ENCODE data around the gene IPPK. TPM values are rescaled to one million over a fixed set of nuclear protein-coding genes. Genes with fewer than 3 reads are reported as not detected.

Gene IPPK
- total and polyA plus RNA-seq, 2 donors (not counting 1 experiment from before 2014, with no cell fraction given), result 11.1 to 16.4 TPM

DNA sequence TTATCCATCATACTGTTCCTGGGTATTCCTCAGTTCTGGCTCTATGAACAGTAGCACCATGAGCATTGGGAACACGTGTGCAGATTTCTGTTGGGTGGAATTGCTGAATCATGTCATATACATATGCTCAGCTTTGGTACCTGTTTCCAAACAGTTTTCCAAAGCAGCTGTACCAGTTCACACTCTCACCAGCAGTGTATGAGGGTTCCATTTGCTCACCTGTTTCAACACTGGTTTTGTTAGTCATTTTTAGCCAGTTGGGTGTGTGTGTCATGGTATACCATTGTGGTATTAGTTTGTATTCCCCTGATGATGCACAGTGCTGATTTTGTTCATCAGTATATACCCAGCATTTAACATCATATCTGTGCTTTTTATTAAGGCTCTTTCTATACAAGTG, 77.4 kb downstream of the IPPK start:
- H3K79me2 ChIP-seq (ENCODE audit: control insufficient read depth, insufficient read depth, low read length), result no peaks in the 10 kb centered on the region
- H3K4me1 ChIP-seq (ENCODE audit: control insufficient read depth, extremely low read depth, insufficient read depth, low read length), result no peaks in the 10 kb centered on the region
- DNase-seq (ENCODE audit: low read depth in 2 of 2), result no peak
- no peak overlapping the region for H2AFZ ChIP-seq (ENCODE audit: low read length)
- no peaks in the 10 kb centered on the region for H4K20me1 ChIP-seq (ENCODE audit: control insufficient read depth, extremely low read depth, insufficient read depth, low read length)
- H3K9me3 ChIP-seq (ENCODE audit: control insufficient read depth, insufficient read depth, low read depth, low read length), result no peaks in the 10 kb centered on the region
- no peaks in the 10 kb centered on the region for H3K27me3 ChIP-seq (ENCODE audit: control insufficient read depth, insufficient read depth, low read length)
- no peak for TF ChIP-seq EZH2 (IDR thresholded peaks at IDR 0.05; ENCODE audit: low read length, missing control alignments)
- TF ChIP-seq, protein P1, sequence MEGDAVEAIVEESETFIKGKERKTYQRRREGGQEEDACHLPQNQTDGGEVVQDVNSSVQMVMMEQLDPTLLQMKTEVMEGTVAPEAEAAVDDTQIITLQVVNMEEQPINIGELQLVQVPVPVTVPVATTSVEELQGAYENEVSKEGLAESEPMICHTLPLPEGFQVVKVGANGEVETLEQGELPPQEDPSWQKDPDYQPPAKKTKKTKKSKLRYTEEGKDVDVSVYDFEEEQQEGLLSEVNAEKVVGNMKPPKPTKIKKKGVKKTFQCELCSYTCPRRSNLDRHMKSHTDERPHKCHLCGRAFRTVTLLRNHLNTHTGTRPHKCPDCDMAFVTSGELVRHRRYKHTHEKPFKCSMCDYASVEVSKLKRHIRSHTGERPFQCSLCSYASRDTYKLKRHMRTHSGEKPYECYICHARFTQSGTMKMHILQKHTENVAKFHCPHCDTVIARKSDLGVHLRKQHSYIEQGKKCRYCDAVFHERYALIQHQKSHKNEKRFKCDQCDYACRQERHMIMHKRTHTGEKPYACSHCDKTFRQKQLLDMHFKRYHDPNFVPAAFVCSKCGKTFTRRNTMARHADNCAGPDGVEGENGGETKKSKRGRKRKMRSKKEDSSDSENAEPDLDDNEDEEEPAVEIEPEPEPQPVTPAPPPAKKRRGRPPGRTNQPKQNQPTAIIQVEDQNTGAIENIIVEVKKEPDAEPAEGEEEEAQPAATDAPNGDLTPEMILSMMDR (conservative IDR thresholded peaks at IDR 0.05 in 1 of 2, IDR thresholded peaks at IDR 0.05 in 1 of 2; ENCODE audit: low read depth in 1 of 2, low read length in 2 of 2), result no peak
- H3K36me3 ChIP-seq (ENCODE audit: control insufficient read depth, insufficient read depth, low read length), result no peaks in the 10 kb centered on the region
- H3K4me3 ChIP-seq (replicated peaks in 1 of 4; ENCODE audit: control extremely low read depth in 1 of 4, insufficient read depth in 1 of 4, low read depth in 3 of 4, low read length in 4 of 4), result no peak overlapping the region
- H3K27ac ChIP-seq (ENCODE audit: insufficient read depth, low read length), result no peak overlapping the region
- H3K4me2 ChIP-seq (ENCODE audit: extremely low read depth, insufficient read depth, low read length), result no peak overlapping the region
- H3K9ac ChIP-seq (ENCODE audit: insufficient read depth, low read length), result no peak overlapping the region

DNA sequence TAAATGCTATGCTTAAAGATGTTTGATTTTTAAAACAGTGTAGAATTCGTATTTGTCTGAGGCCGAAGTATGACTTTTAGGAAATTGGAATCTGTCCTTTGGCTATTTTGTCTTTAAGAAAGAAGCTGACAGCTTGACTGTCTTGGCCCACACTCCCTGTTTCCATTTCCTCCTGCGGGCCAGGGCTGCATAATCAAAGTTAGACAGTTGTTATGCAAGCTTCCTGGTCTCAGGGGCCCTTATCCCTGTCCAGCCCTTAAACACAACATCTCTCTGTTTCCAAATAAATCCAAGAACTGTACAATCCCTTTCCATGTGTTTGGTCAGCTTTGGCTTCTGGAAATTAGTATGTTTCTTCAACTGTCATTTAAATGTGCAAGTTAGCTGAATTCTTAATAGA, 79.6 kb downstream of the IPPK start:
- H4K20me1 ChIP-seq (ENCODE audit: control insufficient read depth, extremely low read depth, insufficient read depth, low read length), result no peaks in the 10 kb centered on the region
- H3K4me3 ChIP-seq (replicated peaks in 1 of 4; ENCODE audit: control extremely low read depth in 1 of 4, insufficient read depth in 1 of 4, low read depth in 3 of 4, low read length in 4 of 4), result no peak overlapping the region
- no peak overlapping the region for H3K9ac ChIP-seq (ENCODE audit: insufficient read depth, low read length)
- H3K27ac ChIP-seq (ENCODE audit: insufficient read depth, low read length), result no peak overlapping the region
- H2AFZ ChIP-seq (ENCODE audit: low read length), result no peak overlapping the region
- H3K4me2 ChIP-seq (ENCODE audit: extremely low read depth, insufficient read depth, low read length), result no peak overlapping the region
- DNase-seq (ENCODE audit: low read depth in 2 of 2), result peak; percentile 47 to 77
- no peaks in the 10 kb centered on the region for H3K36me3 ChIP-seq (ENCODE audit: control insufficient read depth, insufficient read depth, low read length)
- H3K27me3 ChIP-seq (ENCODE audit: control insufficient read depth, insufficient read depth, low read length), result no peaks in the 10 kb centered on the region
- H3K9me3 ChIP-seq (ENCODE audit: control insufficient read depth, insufficient read depth, low read depth, low read length), result no peaks in the 10 kb centered on the region
- TF ChIP-seq EZH2 (IDR thresholded peaks at IDR 0.05; ENCODE audit: low read length, missing control alignments), result no peak
- TF ChIP-seq, protein P1 (conservative IDR thresholded peaks at IDR 0.05 in 1 of 2, IDR thresholded peaks at IDR 0.05 in 1 of 2; ENCODE audit: low read depth in 1 of 2, low read length in 2 of 2), result no peak
- no peaks in the 10 kb centered on the region for H3K79me2 ChIP-seq (ENCODE audit: control insufficient read depth, insufficient read depth, low read length)
- H3K4me1 ChIP-seq (ENCODE audit: control insufficient read depth, extremely low read depth, insufficient read depth, low read length), result no peaks in the 10 kb centered on the region

DNA sequence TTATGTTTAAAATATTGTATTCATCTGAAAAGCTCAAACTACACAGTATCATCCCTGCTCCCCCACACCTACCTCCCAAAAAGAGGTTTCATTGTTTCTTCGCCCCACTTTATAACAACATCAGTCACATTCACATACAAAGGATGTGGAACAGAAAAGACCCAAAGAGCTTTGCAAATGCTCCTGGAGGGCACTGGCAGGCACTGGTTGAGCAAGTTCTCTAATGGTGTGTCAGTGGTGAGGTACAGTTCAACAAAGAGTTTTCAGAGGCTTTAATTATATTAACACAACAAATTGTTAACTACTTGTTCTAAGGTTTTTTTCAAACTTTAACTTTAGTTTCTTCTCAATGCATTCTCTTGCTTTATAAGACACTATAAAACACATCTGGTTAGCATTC, 80.0 kb downstream of the IPPK start:
- Histone ChIP-seq H3K79me2 (ENCODE audit: control insufficient read depth, insufficient read depth, low read length) (no peaks in the 10 kb centered on the region), H2AFZ (ENCODE audit: low read length) (no peak overlapping the region)

More for the DNA sequence above, 80.0 kb downstream of the IPPK start:
- no peak for DNase-seq (ENCODE audit: low read depth in 2 of 2)
- H3K4me3 ChIP-seq (replicated peaks in 1 of 4; ENCODE audit: control extremely low read depth in 1 of 4, insufficient read depth in 1 of 4, low read depth in 3 of 4, low read length in 4 of 4), result no peak overlapping the region
- H3K4me1 ChIP-seq (ENCODE audit: control insufficient read depth, extremely low read depth, insufficient read depth, low read length), result no peaks in the 10 kb centered on the region
- no peaks in the 10 kb centered on the region for H3K27me3 ChIP-seq (ENCODE audit: control insufficient read depth, insufficient read depth, low read length)
- H4K20me1 ChIP-seq (ENCODE audit: control insufficient read depth, extremely low read depth, insufficient read depth, low read length), result no peaks in the 10 kb centered on the region
- no peak overlapping the region for H3K4me2 ChIP-seq (ENCODE audit: extremely low read depth, insufficient read depth, low read length)
- H3K27ac ChIP-seq (ENCODE audit: insufficient read depth, low read length), result no peak overlapping the region
- TF ChIP-seq, protein P1 (conservative IDR thresholded peaks at IDR 0.05 in 1 of 2, IDR thresholded peaks at IDR 0.05 in 1 of 2; ENCODE audit: low read depth in 1 of 2, low read length in 2 of 2), result no peak
- TF ChIP-seq EZH2 (IDR thresholded peaks at IDR 0.05; ENCODE audit: low read length, missing control alignments), result no peak
- H3K9ac ChIP-seq (ENCODE audit: insufficient read depth, low read length), result no peak overlapping the region
- no peaks in the 10 kb centered on the region for H3K36me3 ChIP-seq (ENCODE audit: control insufficient read depth, insufficient read depth, low read length)
- no peaks in the 10 kb centered on the region for H3K9me3 ChIP-seq (ENCODE audit: control insufficient read depth, insufficient read depth, low read depth, low read length)

Data from fibroblast of lung (primary cell).